Osteoblast (primary cell): ENCODE measurements around the gene HS3ST3A1. TPM values are rescaled to one million over a fixed set of nuclear protein-coding genes. Genes with fewer than 3 reads are reported as not detected.

Experiments used
- DNase-seq: peaks from one replicate; pipeline ENCODE4 v3.0.0; 2011; ENCODE audit warnings: low spot score, mixed read lengths; ENCODE audit not compliant: insufficient read length; ENCODE audit errors: missing footprints
- H2AFZ ChIP-seq: 2 replicates; pipeline ENCODE4 v1.6.0; 2011; ENCODE audit warnings: mild to moderate bottlenecking, low read length
- H3K27ac ChIP-seq: 2 replicates; pipeline ENCODE4 v1.5.1; 2011; ENCODE audit warnings: mild to moderate bottlenecking, low read depth, low read length, moderate library complexity
- H3K27me3 ChIP-seq: 2 replicates; pipeline ENCODE4 v1.6.0; 2012; ENCODE audit warnings: mild to moderate bottlenecking, control low read depth, inconsistent platforms, low read length, moderate library complexity; ENCODE audit not compliant: insufficient read depth
- H3K36me3 ChIP-seq: 2 replicates; pipeline ENCODE4 v1.5.1; 2011; ENCODE audit warnings: mild to moderate bottlenecking, low read length, control low read depth, moderate library complexity; ENCODE audit not compliant: insufficient read depth
- H3K4me1 ChIP-seq: 2 replicates; pipeline ENCODE4 v1.5.1; 2011; ENCODE audit warnings: mild to moderate bottlenecking, low read length, control low read depth, moderate library complexity; ENCODE audit not compliant: insufficient read depth
- H3K4me2 ChIP-seq: 2 replicates; pipeline ENCODE4 v1.6.0; 2011; ENCODE audit warnings: mild to moderate bottlenecking, low read length; ENCODE audit not compliant: insufficient read depth
- H3K4me3 ChIP-seq: fragments of 200-600 bp; sonication (generic); 3 replicates; pipeline ENCODE4 v1.5.1; 2012; ENCODE audit warnings: mild to moderate bottlenecking, low read length, inconsistent platforms; ENCODE audit not compliant: insufficient read depth
- H3K79me2 ChIP-seq: 2 replicates; pipeline ENCODE4 v1.6.0; 2012; ENCODE audit warnings: mild to moderate bottlenecking, low read length, control low read depth, inconsistent platforms; ENCODE audit not compliant: insufficient read depth
- H3K9me3 ChIP-seq: 2 replicates; pipeline ENCODE4 v1.5.1; 2011; ENCODE audit warnings: low read depth, low read length, control low read depth
- H4K20me1 ChIP-seq: 2 replicates; pipeline ENCODE4 v1.6.0; 2012; ENCODE audit warnings: mild to moderate bottlenecking, low read length, control low read depth; ENCODE audit not compliant: insufficient read depth
- total RNA-seq: library from RNA; depleted of rRNA; stranded (reverse); fragments of >200 nt; gene quantifications from 2 replicates; pipeline ENCODE4 v1.2.3, GENCODE V29; 2012
- TF ChIP-seq, protein P1 (sequence below): IDR thresholded peaks from 2 replicates; pipeline ENCODE4 v1.5.1; 2011; ENCODE audit warnings: mild to moderate bottlenecking, low read depth, low read length, moderate library complexity; ENCODE audit errors: extremely low read depth

The HS3ST3A1 gene
- total RNA-seq, 1 donor, result 8.3 TPM

DNA sequence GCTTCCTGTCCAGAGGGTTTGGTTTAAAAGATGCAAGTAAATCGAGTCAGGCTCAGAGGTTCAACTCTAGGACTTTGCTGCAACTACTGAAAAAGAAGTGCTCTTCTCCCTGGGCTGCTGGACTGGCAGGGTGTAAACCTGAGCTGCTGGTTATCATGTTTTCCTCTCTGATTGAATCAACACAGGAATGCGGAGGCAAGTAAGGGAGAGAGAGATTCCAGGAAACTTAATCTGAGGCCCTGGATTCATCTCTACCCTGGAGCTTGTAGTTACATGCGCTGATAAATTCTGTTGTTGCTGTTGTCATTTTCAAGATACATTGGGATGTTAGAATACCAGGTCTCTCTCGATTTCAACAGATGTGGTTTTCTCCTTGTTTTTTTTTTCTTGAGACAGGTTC is 8.2 kb upstream of the HS3ST3A1 start:
- Histone ChIP-seq H3K4me3 (no peak overlapping the region), H2AFZ (no peak overlapping the region), H3K4me1 (no peaks in the 10 kb centered on the region), H3K27me3 (no peaks in the 10 kb centered on the region), H3K79me2 (no peaks in the 10 kb centered on the region), H3K36me3 (no peaks in the 10 kb centered on the region), H4K20me1 (no peaks in the 10 kb centered on the region), H3K4me2 (no peak overlapping the region), H3K9me3 (no peaks in the 10 kb centered on the region), H3K27ac (no peak overlapping the region)
- no peak for DNase-seq
- TF ChIP-seq, protein P1, sequence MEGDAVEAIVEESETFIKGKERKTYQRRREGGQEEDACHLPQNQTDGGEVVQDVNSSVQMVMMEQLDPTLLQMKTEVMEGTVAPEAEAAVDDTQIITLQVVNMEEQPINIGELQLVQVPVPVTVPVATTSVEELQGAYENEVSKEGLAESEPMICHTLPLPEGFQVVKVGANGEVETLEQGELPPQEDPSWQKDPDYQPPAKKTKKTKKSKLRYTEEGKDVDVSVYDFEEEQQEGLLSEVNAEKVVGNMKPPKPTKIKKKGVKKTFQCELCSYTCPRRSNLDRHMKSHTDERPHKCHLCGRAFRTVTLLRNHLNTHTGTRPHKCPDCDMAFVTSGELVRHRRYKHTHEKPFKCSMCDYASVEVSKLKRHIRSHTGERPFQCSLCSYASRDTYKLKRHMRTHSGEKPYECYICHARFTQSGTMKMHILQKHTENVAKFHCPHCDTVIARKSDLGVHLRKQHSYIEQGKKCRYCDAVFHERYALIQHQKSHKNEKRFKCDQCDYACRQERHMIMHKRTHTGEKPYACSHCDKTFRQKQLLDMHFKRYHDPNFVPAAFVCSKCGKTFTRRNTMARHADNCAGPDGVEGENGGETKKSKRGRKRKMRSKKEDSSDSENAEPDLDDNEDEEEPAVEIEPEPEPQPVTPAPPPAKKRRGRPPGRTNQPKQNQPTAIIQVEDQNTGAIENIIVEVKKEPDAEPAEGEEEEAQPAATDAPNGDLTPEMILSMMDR, result no peak

GRCh38 chr17:13601322-13601775 is 380 bp downstream of the HS3ST3A1 start:
- peaks cover 33% of the 10 kb centered on the region for H3K4me1 ChIP-seq
- H3K27me3 ChIP-seq, result no peaks in the 10 kb centered on the region
- H2AFZ ChIP-seq, result peak overlapping the region; percentile 88
- H3K79me2 ChIP-seq, result peaks cover 51% of the 10 kb centered on the region
- no peaks in the 10 kb centered on the region for H3K36me3 ChIP-seq
- peak; percentile 54 for DNase-seq
- TF ChIP-seq, protein P1, result no peak
- H3K4me2 ChIP-seq, result peak overlapping the region; percentile 86
- H3K9me3 ChIP-seq, result no peaks in the 10 kb centered on the region
- H3K4me3 ChIP-seq, result peak overlapping the region; percentile 91
- H3K27ac ChIP-seq, result peak overlapping the region; percentile 85
- H4K20me1 ChIP-seq, result no peaks in the 10 kb centered on the region

GRCh38 chr17:13600475-13601321 is 1.0 kb downstream of the HS3ST3A1 start:
- DNase-seq, result peak; percentile 77
- H3K79me2 ChIP-seq, result peaks cover 58% of the 10 kb centered on the region
- H3K4me3 ChIP-seq, result peak overlapping the region; percentile 91
- TF ChIP-seq, protein P1, result no peak
- H3K36me3 ChIP-seq, result no peaks in the 10 kb centered on the region
- H3K4me1 ChIP-seq, result peaks cover 34% of the 10 kb centered on the region
- no peaks in the 10 kb centered on the region for H3K9me3 ChIP-seq
- H2AFZ ChIP-seq, result peak overlapping the region; percentile 88
- H3K27ac ChIP-seq, result peak overlapping the region; percentile 85
- H3K27me3 ChIP-seq, result no peaks in the 10 kb centered on the region
- H3K4me2 ChIP-seq, result peak overlapping the region; percentile 86
- no peaks in the 10 kb centered on the region for H4K20me1 ChIP-seq

DNA sequence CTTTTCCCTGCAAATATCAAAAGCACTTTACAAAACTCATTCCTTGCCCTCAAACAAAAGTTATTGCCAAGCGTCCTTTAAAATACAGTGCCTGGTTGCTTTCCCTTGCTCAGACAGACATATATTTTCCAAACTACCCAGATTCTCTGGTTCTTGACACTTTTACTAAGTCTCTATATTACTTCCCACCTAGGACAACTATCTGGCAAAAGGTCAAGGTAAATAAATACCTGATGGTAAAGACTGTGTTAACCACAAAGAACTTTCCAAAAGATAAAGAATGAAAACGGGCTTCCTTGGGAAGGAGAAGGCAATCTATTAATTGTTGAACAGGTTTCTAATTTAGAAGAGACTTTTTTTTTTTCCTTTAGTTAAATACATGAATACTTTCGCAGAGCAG is 1.9 kb downstream of the HS3ST3A1 start:
- Histone ChIP-seq H3K9me3 (no peaks in the 10 kb centered on the region), H3K27ac (peak overlapping the region; percentile 85), H4K20me1 (no peaks in the 10 kb centered on the region), H3K36me3 (no peaks in the 10 kb centered on the region), H3K27me3 (no peaks in the 10 kb centered on the region), H3K4me1 (peaks cover 42% of the 10 kb centered on the region), H3K4me3 (peak overlapping the region; percentile 91), H3K79me2 (peaks cover 66% of the 10 kb centered on the region), H2AFZ (peak overlapping the region; percentile 88), H3K4me2 (peak overlapping the region; percentile 86)
- no peak for DNase-seq
- TF ChIP-seq, protein P1, result no peak
